Activated CD4-positive, alpha-beta T cell treated with anti-CD3 and anti-CD28 coated beads, Interleukin-2, amount 50 U/mL, for 1 hour (primary cell): ENCODE results near the gene POFUT2.
A peak's percentile ranks its signal among the peaks of the same experiment; 100 is the strongest.

Experiments
- DNase-seq: peaks from one replicate; pipeline ENCODE4 v3.0.0-alpha.2; 2020

The POFUT2 gene

GRCh38 chr21:45287438-45288391 lies at the start of gene POFUT2:
Gene POFUT2, minus strand, starts transcription at chr21:45287895. Its CDS starts 24 bp downstream, at chr21:45287871.
- DNase-seq = peak; percentile 99

- DNase-seq = no peak
Measured at GRCh38 chr21:45336870-45337269, 49.2 kb upstream of the POFUT2 start.

- DNase-seq = no peak
Measured at GRCh38 chr21:45336535-45336810, 48.8 kb upstream of the POFUT2 start.

GRCh38 chr21:45335761-45336534 lies 48.3 kb upstream of the POFUT2 start:
- no peak for DNase-seq

GRCh38 chr21:45335151-45335760 lies 47.6 kb upstream of the POFUT2 start:
- DNase-seq = no peak

GRCh38 chr21:45334591-45335081 lies 46.9 kb upstream of the POFUT2 start:
- DNase-seq = no peak

GRCh38 chr21:45334134-45334533 lies 46.4 kb upstream of the POFUT2 start:
- DNase-seq = no peak

GRCh38 chr21:45333583-45334121 lies 46.0 kb upstream of the POFUT2 start:
- no peak for DNase-seq

GRCh38 chr21:45332981-45333582 lies 45.4 kb upstream of the POFUT2 start:
- no peak for DNase-seq

GRCh38 chr21:45332415-45332814 lies 44.7 kb upstream of the POFUT2 start:
- DNase-seq = no peak

- DNase-seq = no peak
Measured at GRCh38 chr21:45331531-45332147, 43.9 kb upstream of the POFUT2 start.

GRCh38 chr21:45330851-45331261 lies 43.2 kb upstream of the POFUT2 start:
- DNase-seq = no peak

GRCh38 chr21:45330075-45330781 lies 42.5 kb upstream of the POFUT2 start:
- no peak for DNase-seq

GRCh38 chr21:45329261-45330074 lies 41.8 kb upstream of the POFUT2 start:
- DNase-seq = no peak

GRCh38 chr21:45328198-45329091 lies 40.8 kb upstream of the POFUT2 start:
- DNase-seq = no peak

- DNase-seq = no peak
Measured at GRCh38 chr21:45327441-45328197, 39.9 kb upstream of the POFUT2 start.

- no peak for DNase-seq
Measured at GRCh38 chr21:45326891-45327440, 39.3 kb upstream of the POFUT2 start.

- DNase-seq = no peak
Measured at GRCh38 chr21:45326169-45326851, 38.6 kb upstream of the POFUT2 start.
